HCT116 (cell line): ENCODE measurements around the gene DBNDD2. TPM values are rescaled to one million over a fixed set of nuclear protein-coding genes. Genes with fewer than 3 reads are reported as not detected.

ENCODE experiments used
- ATAC-seq: fragments of 200-7000 bp; cut with Tn5 transposase; 2 replicates; pipeline ENCODE4 v1.9.1; 2020; ENCODE audit warnings: mild to moderate bottlenecking, moderate library complexity
- BruUV-seq: library from RNA; stranded (reverse); fragments of 400-500 nt; replicated peaks from 2 replicates; lab custom pipeline; 2021; lab: Mats Ljungman, UMichigan
- CTCF ChIA-PET: fragments of 300-600 bp; sonication (Branson Sonifier 250); formaldehyde crosslinking; loops from one replicate; lab custom pipeline; 2021; ENCODE audit warnings: antibody characterized with exemption; lab: Charles Lee
- POLR2A ChIA-PET: fragments of 300-600, 350-600 bp; sonication (Branson Sonifier 250); formaldehyde crosslinking; loops from one replicate; lab custom pipeline; 2021; ENCODE audit warnings: antibody characterized with exemption; lab: Charles Lee
- RAD21 ChIA-PET, 2 experiments: fragments of 300-600 bp; sonication (Branson Sonifier 250); formaldehyde crosslinking; loops; one replicate each; lab custom pipeline; 2023; ENCODE audit warnings: low total read pairs in 2 of 2; ENCODE audit not compliant: uncharacterized antibody in 2 of 2, unreplicated experiment in 2 of 2, low non-redundant PET in 1 of 2; lab: Charles Lee
- DNase-seq: peaks from one replicate; pipeline ENCODE4 v3.0.0-alpha.2; 2010; ENCODE audit warnings: low read depth, low spot score
- H2AFZ ChIP-seq: fragments of 200-600 bp; shearing (Covaris generic), sonication (generic); 2 replicates; pipeline ENCODE4 v1.6.1; 2017; ENCODE audit warnings: low read depth, mixed run types, mixed read lengths, antibody characterized with exemption, low read length; ENCODE audit not compliant: poor library complexity, severe bottlenecking
- H3K27ac ChIP-seq: 2 replicates; pipeline ENCODE4 v1.5.1; 2012; ENCODE audit warnings: low read depth, low read length
- H3K27me3 ChIP-seq: fragments of 200-600 bp; sonication (generic); 2 replicates; pipeline ENCODE4 v1.6.1; 2016; ENCODE audit warnings: mixed run types, low read length, mixed read lengths; ENCODE audit not compliant: insufficient read depth
- H3K36me3 ChIP-seq, 2 experiments: fragments of 200-500 bp in 1 of 2; fragments of 200-600 bp in 1 of 2; sonication (Bioruptor generic) in 1 of 2; sonication (generic) in 1 of 2; 2 replicates each; pipeline versions ENCODE4 v1.5.1 to v1.6.1; 2014 to 2016; ENCODE audit warnings: low read length in 2 of 2, inconsistent platforms in 1 of 2, mixed read lengths in 1 of 2, mixed run types in 1 of 2; ENCODE audit not compliant: insufficient read depth in 2 of 2, control insufficient read depth in 1 of 2
- H3K4me1 ChIP-seq, 2 experiments: fragments of 200-600 bp in 1 of 2; sonication (generic) in 1 of 2; 2 replicates each; pipeline versions ENCODE4 v1.5.1 to v1.6.1; 2012 to 2017; ENCODE audit warnings: low read length in 2 of 2, inconsistent platforms in 1 of 2, mild to moderate bottlenecking in 1 of 2, mixed read lengths in 1 of 2, mixed run types in 1 of 2, moderate library complexity in 1 of 2; ENCODE audit not compliant: insufficient read depth in 2 of 2, control insufficient read depth in 1 of 2
- H3K4me2 ChIP-seq: fragments of 200-600 bp; sonication (generic); 2 replicates; pipeline ENCODE4 v1.6.1; 2017; ENCODE audit warnings: mixed run types, low read length, mixed read lengths
- H3K4me3 ChIP-seq, 2 experiments: fragments of 200-600 bp in 1 of 2; sonication (generic) in 1 of 2; replicated peaks in 1 of 2; 2 replicates each; pipeline ENCODE4 v1.5.1; 2011 to 2016; ENCODE audit warnings: low read length in 2 of 2, control low read depth in 1 of 2, low read depth in 1 of 2, mild to moderate bottlenecking in 1 of 2, mixed read lengths in 1 of 2, mixed run types in 1 of 2
- H3K79me2 ChIP-seq: fragments of 200-600 bp; sonication (generic); 2 replicates; pipeline ENCODE4 v1.6.1; 2017; ENCODE audit warnings: mild to moderate bottlenecking, mixed run types, low read length, moderate library complexity, mixed read lengths; ENCODE audit not compliant: insufficient read depth
- H3K9ac ChIP-seq: fragments of 200-600 bp; sonication (generic); 2 replicates; pipeline ENCODE4 v1.6.1; 2016; ENCODE audit warnings: low read length, mixed read lengths
- H3K9me2 ChIP-seq: fragments of 200-600 bp; sonication (generic), shearing (Covaris generic); 2 replicates; pipeline ENCODE4 v1.6.1; 2017; ENCODE audit warnings: mixed run types, mild to moderate bottlenecking, moderate library complexity; ENCODE audit not compliant: insufficient read depth
- H3K9me3 ChIP-seq, 2 experiments: fragments of 200-500 bp in 1 of 2; fragments of 200-600 bp in 1 of 2; sonication (Bioruptor generic) in 1 of 2; sonication (generic) in 1 of 2; 2 replicates each; pipeline ENCODE4 v1.6.1; 2014 to 2017; ENCODE audit warnings: low read length in 2 of 2, mixed read lengths in 2 of 2, inconsistent platforms in 1 of 2, low read depth in 1 of 2, mild to moderate bottlenecking in 1 of 2, mixed run types in 1 of 2, moderate library complexity in 1 of 2; ENCODE audit not compliant: control insufficient read depth in 1 of 2, insufficient read depth in 1 of 2
- H4K20me1 ChIP-seq: fragments of 200-600 bp; sonication (generic), shearing (Covaris generic); 2 replicates; pipeline ENCODE4 v1.6.1; 2017; ENCODE audit warnings: mixed run types, mild to moderate bottlenecking, moderate library complexity; ENCODE audit not compliant: insufficient read depth
- CBX3 ChIP-seq: IDR thresholded peaks from 2 replicates; pipeline ENCODE4 v1.6.1; 2012; ENCODE audit warnings: low read depth
- EGR1 ChIP-seq: IDR thresholded peaks from 2 replicates; pipeline ENCODE4 v1.6.1; 2012; ENCODE audit warnings: low read depth
- ELF1 ChIP-seq: IDR thresholded peaks from 2 replicates; pipeline ENCODE4 v1.6.1; 2012; ENCODE audit warnings: low read depth, borderline replicate concordance
- EZH2 ChIP-seq: fragments of 200-600 bp; sonication (generic); IDR thresholded peaks from 2 replicates; pipeline ENCODE4 v1.6.1; 2017; ENCODE audit warnings: antibody characterized with exemption, mixed run types
- EZH2phosphoT487 ChIP-seq: fragments of 200-600 bp; IDR thresholded peaks from 2 replicates; pipeline ENCODE4 v1.6.1; 2018; ENCODE audit warnings: antibody characterized with exemption, borderline replicate concordance
- FOSL1 ChIP-seq: IDR thresholded peaks from 2 replicates; pipeline ENCODE4 v1.6.1; 2012; ENCODE audit warnings: low read depth
- JUND ChIP-seq: IDR thresholded peaks from 2 replicates; pipeline ENCODE4 v1.6.1; 2012
- POLR2A ChIP-seq: IDR thresholded peaks from 2 replicates; pipeline ENCODE4 v1.7.0; 2011; ENCODE audit warnings: borderline replicate concordance; ENCODE audit not compliant: insufficient read depth, insufficient read length; ENCODE audit errors: extremely low read depth
- POLR2AphosphoS5 ChIP-seq: IDR thresholded peaks from 2 replicates; pipeline ENCODE4 v1.6.1; 2011; ENCODE audit warnings: mild to moderate bottlenecking, low read depth, low read length, moderate library complexity
- RAD21 ChIP-seq: IDR thresholded peaks from 2 replicates; pipeline ENCODE4 v1.6.1; 2012; ENCODE audit warnings: low read depth, mild to moderate bottlenecking
- SIN3A ChIP-seq: IDR thresholded peaks from 2 replicates; pipeline ENCODE4 v1.6.1; 2012; ENCODE audit warnings: low read depth
- SP1 ChIP-seq: IDR thresholded peaks from 2 replicates; pipeline ENCODE4 v1.6.1; 2012; ENCODE audit warnings: low read depth
- SRF ChIP-seq: IDR thresholded peaks from 2 replicates; pipeline ENCODE4 v1.6.1; 2012; ENCODE audit warnings: low read depth
- TCF7L2 ChIP-seq: IDR thresholded peaks from 2 replicates; pipeline ENCODE4 v1.7.0; 2011; ENCODE audit warnings: borderline replicate concordance, inconsistent platforms; ENCODE audit not compliant: insufficient read depth, insufficient read length; ENCODE audit errors: extremely low read depth
- YY1 ChIP-seq: IDR thresholded peaks from 2 replicates; pipeline ENCODE4 v1.6.1; 2011; ENCODE audit warnings: low read length, low read depth, moderate library complexity, mild to moderate bottlenecking; ENCODE audit not compliant: insufficient replicate concordance; ENCODE audit errors: extremely low read depth
- ZFX ChIP-seq: fragments of 450-650 bp; IDR thresholded peaks from 2 replicates; pipeline ENCODE4 v1.6.1; 2017
- intact Hi-C: fragments of 100-400 bp; cut with micrococcal nuclease; formaldehyde crosslinking; loops from 2 replicates; pipeline ENCODE4 v1.10.0; 2022
- total RNA-seq: library from RNA; stranded (reverse); gene quantifications from one replicate; pipeline ENCODE4 v1.2.1, GENCODE V29; 2021; ENCODE audit not compliant: unreplicated experiment
- TF ChIP-seq, protein P1 (sequence below): IDR thresholded peaks from 2 replicates; pipeline ENCODE4 v1.6.1; 2012; ENCODE audit warnings: low read depth
- TF ChIP-seq, protein P2 (sequence below): IDR thresholded peaks from 2 replicates; pipeline ENCODE4 v1.6.1; 2012
- TF ChIP-seq, protein P3 (sequence below): IDR thresholded peaks from 2 replicates; pipeline ENCODE4 v1.6.1; 2011; ENCODE audit warnings: mild to moderate bottlenecking, low read length, moderate library complexity; ENCODE audit not compliant: insufficient replicate concordance; ENCODE audit errors: extremely low read depth
- TF ChIP-seq, protein P4 (sequence below): IDR thresholded peaks from 2 replicates; pipeline ENCODE4 v1.6.1; 2012

Gene DBNDD2
- total RNA-seq, 1 experiment from 2014 or later: 44.2 TPM

DNA sequence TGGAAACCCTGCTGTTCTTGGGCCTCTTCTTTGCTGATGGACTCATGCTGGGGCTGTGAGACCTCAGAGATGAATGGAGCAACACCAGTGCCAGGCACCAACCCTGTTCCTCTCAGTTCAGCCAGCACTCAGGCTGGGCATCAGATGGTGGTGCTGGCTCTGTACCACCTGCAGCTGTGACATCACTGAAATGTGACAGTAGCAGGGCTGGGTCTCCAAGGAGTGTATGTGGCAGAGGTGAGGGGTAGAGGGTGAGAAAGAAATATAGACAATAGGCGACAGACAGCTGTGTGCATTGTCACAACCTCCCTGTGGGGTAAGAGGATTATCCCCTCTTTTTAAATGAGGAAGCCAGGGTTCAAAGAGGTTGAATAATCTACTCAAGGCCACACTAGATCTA, 29.9 kb upstream of the DBNDD2 start, which contains the start of gene TP53TG5:
TSS of gene TP53TG5 (minus strand) at position 135 of the 400 bp plus-strand sequence. CDS start at position 46, 89 bp downstream.
- peaks cover 0 to 17% of the 10 kb centered on the region in 2 experiments; a peak in 2 of 4 replicates for H3K4me1 ChIP-seq
- no peaks in the 10 kb centered on the region for H3K36me3 ChIP-seq
- ATAC-seq (no peak), DNase-seq (no peak)
- H3K4me3 ChIP-seq: no peak within 1 kb of the TSS
- H4K20me1 ChIP-seq: no peaks in the 10 kb centered on the region
- intact Hi-C loops: no loop called here
- H3K79me2 ChIP-seq: no peaks in the 10 kb centered on the region
- no peak within 1 kb of the TSS for H3K27ac ChIP-seq
- no peak for TF ChIP-seq YY1
- no peak for TF ChIP-seq SIN3A
- TF ChIP-seq JUND: no peak
- TF ChIP-seq EGR1: no peak
- no peak for TF ChIP-seq ZFX
- no peak for TF ChIP-seq SP1
- TF ChIP-seq, protein P1, sequence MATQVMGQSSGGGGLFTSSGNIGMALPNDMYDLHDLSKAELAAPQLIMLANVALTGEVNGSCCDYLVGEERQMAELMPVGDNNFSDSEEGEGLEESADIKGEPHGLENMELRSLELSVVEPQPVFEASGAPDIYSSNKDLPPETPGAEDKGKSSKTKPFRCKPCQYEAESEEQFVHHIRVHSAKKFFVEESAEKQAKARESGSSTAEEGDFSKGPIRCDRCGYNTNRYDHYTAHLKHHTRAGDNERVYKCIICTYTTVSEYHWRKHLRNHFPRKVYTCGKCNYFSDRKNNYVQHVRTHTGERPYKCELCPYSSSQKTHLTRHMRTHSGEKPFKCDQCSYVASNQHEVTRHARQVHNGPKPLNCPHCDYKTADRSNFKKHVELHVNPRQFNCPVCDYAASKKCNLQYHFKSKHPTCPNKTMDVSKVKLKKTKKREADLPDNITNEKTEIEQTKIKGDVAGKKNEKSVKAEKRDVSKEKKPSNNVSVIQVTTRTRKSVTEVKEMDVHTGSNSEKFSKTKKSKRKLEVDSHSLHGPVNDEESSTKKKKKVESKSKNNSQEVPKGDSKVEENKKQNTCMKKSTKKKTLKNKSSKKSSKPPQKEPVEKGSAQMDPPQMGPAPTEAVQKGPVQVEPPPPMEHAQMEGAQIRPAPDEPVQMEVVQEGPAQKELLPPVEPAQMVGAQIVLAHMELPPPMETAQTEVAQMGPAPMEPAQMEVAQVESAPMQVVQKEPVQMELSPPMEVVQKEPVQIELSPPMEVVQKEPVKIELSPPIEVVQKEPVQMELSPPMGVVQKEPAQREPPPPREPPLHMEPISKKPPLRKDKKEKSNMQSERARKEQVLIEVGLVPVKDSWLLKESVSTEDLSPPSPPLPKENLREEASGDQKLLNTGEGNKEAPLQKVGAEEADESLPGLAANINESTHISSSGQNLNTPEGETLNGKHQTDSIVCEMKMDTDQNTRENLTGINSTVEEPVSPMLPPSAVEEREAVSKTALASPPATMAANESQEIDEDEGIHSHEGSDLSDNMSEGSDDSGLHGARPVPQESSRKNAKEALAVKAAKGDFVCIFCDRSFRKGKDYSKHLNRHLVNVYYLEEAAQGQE: no peak
- TF ChIP-seq, protein P2, sequence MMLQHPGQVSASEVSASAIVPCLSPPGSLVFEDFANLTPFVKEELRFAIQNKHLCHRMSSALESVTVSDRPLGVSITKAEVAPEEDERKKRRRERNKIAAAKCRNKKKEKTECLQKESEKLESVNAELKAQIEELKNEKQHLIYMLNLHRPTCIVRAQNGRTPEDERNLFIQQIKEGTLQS: no peak
- TF ChIP-seq POLR2AphosphoS5: no peak
- TF ChIP-seq, protein P3, sequence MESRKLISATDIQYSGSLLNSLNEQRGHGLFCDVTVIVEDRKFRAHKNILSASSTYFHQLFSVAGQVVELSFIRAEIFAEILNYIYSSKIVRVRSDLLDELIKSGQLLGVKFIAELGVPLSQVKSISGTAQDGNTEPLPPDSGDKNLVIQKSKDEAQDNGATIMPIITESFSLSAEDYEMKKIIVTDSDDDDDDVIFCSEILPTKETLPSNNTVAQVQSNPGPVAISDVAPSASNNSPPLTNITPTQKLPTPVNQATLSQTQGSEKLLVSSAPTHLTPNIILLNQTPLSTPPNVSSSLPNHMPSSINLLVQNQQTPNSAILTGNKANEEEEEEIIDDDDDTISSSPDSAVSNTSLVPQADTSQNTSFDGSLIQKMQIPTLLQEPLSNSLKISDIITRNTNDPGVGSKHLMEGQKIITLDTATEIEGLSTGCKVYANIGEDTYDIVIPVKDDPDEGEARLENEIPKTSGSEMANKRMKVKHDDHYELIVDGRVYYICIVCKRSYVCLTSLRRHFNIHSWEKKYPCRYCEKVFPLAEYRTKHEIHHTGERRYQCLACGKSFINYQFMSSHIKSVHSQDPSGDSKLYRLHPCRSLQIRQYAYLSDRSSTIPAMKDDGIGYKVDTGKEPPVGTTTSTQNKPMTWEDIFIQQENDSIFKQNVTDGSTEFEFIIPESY: no peak
- no peak for TF ChIP-seq TCF7L2
- TF ChIP-seq FOSL1: no peak
- TF ChIP-seq, protein P4, sequence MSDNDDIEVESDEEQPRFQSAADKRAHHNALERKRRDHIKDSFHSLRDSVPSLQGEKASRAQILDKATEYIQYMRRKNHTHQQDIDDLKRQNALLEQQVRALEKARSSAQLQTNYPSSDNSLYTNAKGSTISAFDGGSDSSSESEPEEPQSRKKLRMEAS: no peak
- TF ChIP-seq CBX3: no peak
- no peak for TF ChIP-seq POLR2A
- no peak for TF ChIP-seq RAD21
- no peak for TF ChIP-seq EZH2phosphoT487
- no peak for TF ChIP-seq ELF1
- no peak for TF ChIP-seq SRF
- TF ChIP-seq EZH2: no peak
- no peaks in the 10 kb centered on the region for H3K9me2 ChIP-seq
- H3K9ac ChIP-seq: no peak within 1 kb of the TSS
- no peaks in the 10 kb centered on the region for H3K27me3 ChIP-seq
- RAD21 ChIA-PET: no interaction called here
- POLR2A ChIA-PET: interaction anchor here (1.4 kb wide), 1 partner anchor 23 kb away, joined by 4 read pairs; no protein-coding TSS in a partner anchor
- CTCF ChIA-PET: interaction anchor here (2.9 kb wide), 1 partner anchor 15 kb away, joined by 11 read pairs; the partner anchor contains the start of gene SYS1
- H3K4me2 ChIP-seq: no peak within 1 kb of the TSS
- no peaks in the 10 kb centered on the region for H3K9me3 ChIP-seq
- BruUV-seq: no TSS peak
- H2AFZ ChIP-seq: no peak within 1 kb of the TSS
